Astrocyte (in vitro differentiated cells and primary cell): ENCODE results near the gene TMPRSS12. TPM values are rescaled to one million over a fixed set of nuclear protein-coding genes. Genes with fewer than 3 reads are reported as not detected.

Source experiments
- DNase-seq: peaks from one replicate; pipeline ENCODE4 v3.0.0-alpha.2; 2010; ENCODE audit warnings: low read depth
- FAIRE-seq: peaks from 2 replicates; lab custom pipeline; 2011; peaks lifted over from hg19 to GRCh38; lab: Jason Lieb, UNC
- H2AFZ ChIP-seq: 2 replicates; pipeline ENCODE4 v1.6.0; 2012; ENCODE audit warnings: low read depth, low read length, inconsistent platforms
- H3K27ac ChIP-seq: 2 replicates; pipeline ENCODE4 v1.5.1; 2011; ENCODE audit warnings: low read depth, low read length, inconsistent platforms
- H3K27me3 ChIP-seq: 2 replicates; pipeline ENCODE4 v1.6.0; 2011; ENCODE audit warnings: low read length, inconsistent platforms; ENCODE audit not compliant: insufficient read depth
- H3K36me3 ChIP-seq: 2 replicates; pipeline ENCODE4 v1.5.1; 2011; ENCODE audit warnings: low read length, inconsistent platforms; ENCODE audit not compliant: insufficient read depth
- H3K4me1 ChIP-seq: 2 replicates; pipeline ENCODE4 v1.5.1; 2011; ENCODE audit warnings: low read length, inconsistent platforms; ENCODE audit not compliant: insufficient read depth
- H3K4me2 ChIP-seq: 2 replicates; pipeline ENCODE4 v1.6.0; 2012; ENCODE audit warnings: low read length, inconsistent platforms
- H3K4me3 ChIP-seq: 2 replicates; pipeline ENCODE4 v1.5.1; 2011; ENCODE audit warnings: low read depth, mild to moderate bottlenecking, low read length, inconsistent platforms; ENCODE audit not compliant: insufficient read depth
- H3K79me2 ChIP-seq: 2 replicates; pipeline ENCODE4 v1.6.0; 2012; ENCODE audit warnings: mild to moderate bottlenecking, low read length, inconsistent platforms; ENCODE audit not compliant: insufficient read depth
- H3K9ac ChIP-seq: 2 replicates; pipeline ENCODE4 v1.6.0; 2012; ENCODE audit warnings: mild to moderate bottlenecking, low read length, inconsistent platforms
- H3K9me3 ChIP-seq: 2 replicates; pipeline ENCODE4 v1.5.1; 2012; ENCODE audit warnings: low read depth, mild to moderate bottlenecking, low read length, inconsistent platforms; ENCODE audit not compliant: insufficient read depth
- H4K20me1 ChIP-seq: 2 replicates; pipeline ENCODE4 v1.6.0; 2012; ENCODE audit warnings: low read length, inconsistent platforms; ENCODE audit not compliant: insufficient read depth
- H3K27ac Mint-ChIP-seq: one replicate; pipeline ENCODE4 v1.8.0; 2021; ENCODE audit warnings: mild to moderate bottlenecking, mixed read lengths; ENCODE audit not compliant: unreplicated experiment
- H3K27me3 Mint-ChIP-seq: one replicate; pipeline ENCODE4 v1.8.0; 2021; ENCODE audit warnings: low read depth, mixed read lengths; ENCODE audit not compliant: unreplicated experiment
- H3K36me3 Mint-ChIP-seq: one replicate; pipeline ENCODE4 v1.8.0; 2021; ENCODE audit warnings: low read depth, mixed read lengths; ENCODE audit not compliant: unreplicated experiment
- H3K4me1 Mint-ChIP-seq: one replicate; pipeline ENCODE4 v1.8.0; 2021; ENCODE audit warnings: low read depth, mixed read lengths; ENCODE audit not compliant: unreplicated experiment
- H3K4me3 Mint-ChIP-seq: one replicate; pipeline ENCODE4 v1.8.0; 2021; ENCODE audit warnings: mild to moderate bottlenecking, moderate library complexity, mixed read lengths; ENCODE audit not compliant: unreplicated experiment
- H3K9me3 Mint-ChIP-seq: one replicate; pipeline ENCODE4 v1.8.0; 2021; ENCODE audit warnings: mild to moderate bottlenecking, mixed read lengths; ENCODE audit not compliant: unreplicated experiment
- EZH2 ChIP-seq: IDR thresholded peaks from 2 replicates; pipeline ENCODE4 v1.6.1; 2012; ENCODE audit warnings: mild to moderate bottlenecking, low read length, inconsistent platforms; ENCODE audit not compliant: insufficient read depth
- total RNA-seq: library from RNA; stranded (reverse); gene quantifications from 2 replicates; pipeline ENCODE4 v1.2.1, GENCODE V29; 2021
- TF ChIP-seq, protein P1 (sequence below): IDR thresholded peaks from 2 replicates; pipeline ENCODE4 v1.5.1; 2011; ENCODE audit warnings: low read depth, mild to moderate bottlenecking, inconsistent platforms, low read length, moderate library complexity; ENCODE audit not compliant: insufficient read depth

The TMPRSS12 gene
- total RNA-seq, 1 donor from 2014 or later, result not detected

DNA sequence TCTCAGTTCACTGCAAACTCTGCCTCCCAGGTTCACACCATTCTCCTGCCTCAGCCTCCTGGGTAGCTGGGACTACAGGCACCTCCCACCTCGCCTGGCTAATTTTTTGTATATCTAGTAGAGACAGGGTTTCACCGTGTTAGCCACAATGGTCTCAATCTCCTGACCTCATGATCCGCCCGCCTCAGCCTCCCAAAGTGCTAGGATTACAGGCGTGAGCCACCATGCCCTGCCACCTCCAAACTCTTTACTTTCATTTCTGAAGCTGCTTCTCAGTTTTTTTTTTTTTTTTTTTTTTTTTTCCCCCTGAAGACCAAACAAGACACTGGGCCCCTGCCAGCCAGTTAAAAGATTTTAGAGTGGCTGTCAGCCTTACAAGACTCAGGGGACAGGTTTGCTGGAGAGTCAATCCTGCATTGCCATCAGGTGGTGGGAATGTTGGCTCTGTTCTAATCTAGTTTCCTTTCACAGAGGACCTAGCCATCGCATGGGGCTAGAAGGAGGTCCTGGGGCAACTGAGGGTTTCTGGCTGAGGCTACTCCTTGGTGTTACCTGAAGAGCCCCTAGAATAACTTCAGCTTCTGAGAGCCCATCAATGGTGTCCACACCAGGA is 72.3 kb downstream of the TMPRSS12 start:
- Mint-ChIP-seq H3K4me3 (no peak overlapping the region), H3K9me3 (peaks cover 53% of the 10 kb centered on the region), H3K27ac (no peak overlapping the region), H3K4me1 (no peaks in the 10 kb centered on the region), H3K27me3 (no peaks in the 10 kb centered on the region), H3K36me3 (no peaks in the 10 kb centered on the region)
- Histone ChIP-seq H3K36me3 (no peaks in the 10 kb centered on the region), H3K79me2 (no peaks in the 10 kb centered on the region), H3K4me1 (no peaks in the 10 kb centered on the region), H3K27ac (no peak overlapping the region), H3K9ac (no peak overlapping the region), H2AFZ (no peak overlapping the region), H3K4me2 (no peak overlapping the region), H4K20me1 (no peaks in the 10 kb centered on the region), H3K4me3 (no peak overlapping the region), H3K9me3 (peaks cover 20% of the 10 kb centered on the region), H3K27me3 (no peaks in the 10 kb centered on the region)
- TF ChIP-seq, protein P1, sequence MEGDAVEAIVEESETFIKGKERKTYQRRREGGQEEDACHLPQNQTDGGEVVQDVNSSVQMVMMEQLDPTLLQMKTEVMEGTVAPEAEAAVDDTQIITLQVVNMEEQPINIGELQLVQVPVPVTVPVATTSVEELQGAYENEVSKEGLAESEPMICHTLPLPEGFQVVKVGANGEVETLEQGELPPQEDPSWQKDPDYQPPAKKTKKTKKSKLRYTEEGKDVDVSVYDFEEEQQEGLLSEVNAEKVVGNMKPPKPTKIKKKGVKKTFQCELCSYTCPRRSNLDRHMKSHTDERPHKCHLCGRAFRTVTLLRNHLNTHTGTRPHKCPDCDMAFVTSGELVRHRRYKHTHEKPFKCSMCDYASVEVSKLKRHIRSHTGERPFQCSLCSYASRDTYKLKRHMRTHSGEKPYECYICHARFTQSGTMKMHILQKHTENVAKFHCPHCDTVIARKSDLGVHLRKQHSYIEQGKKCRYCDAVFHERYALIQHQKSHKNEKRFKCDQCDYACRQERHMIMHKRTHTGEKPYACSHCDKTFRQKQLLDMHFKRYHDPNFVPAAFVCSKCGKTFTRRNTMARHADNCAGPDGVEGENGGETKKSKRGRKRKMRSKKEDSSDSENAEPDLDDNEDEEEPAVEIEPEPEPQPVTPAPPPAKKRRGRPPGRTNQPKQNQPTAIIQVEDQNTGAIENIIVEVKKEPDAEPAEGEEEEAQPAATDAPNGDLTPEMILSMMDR, result no peak
- TF ChIP-seq EZH2, result no peak
- FAIRE-seq, result no peak
- no peak for DNase-seq

DNA sequence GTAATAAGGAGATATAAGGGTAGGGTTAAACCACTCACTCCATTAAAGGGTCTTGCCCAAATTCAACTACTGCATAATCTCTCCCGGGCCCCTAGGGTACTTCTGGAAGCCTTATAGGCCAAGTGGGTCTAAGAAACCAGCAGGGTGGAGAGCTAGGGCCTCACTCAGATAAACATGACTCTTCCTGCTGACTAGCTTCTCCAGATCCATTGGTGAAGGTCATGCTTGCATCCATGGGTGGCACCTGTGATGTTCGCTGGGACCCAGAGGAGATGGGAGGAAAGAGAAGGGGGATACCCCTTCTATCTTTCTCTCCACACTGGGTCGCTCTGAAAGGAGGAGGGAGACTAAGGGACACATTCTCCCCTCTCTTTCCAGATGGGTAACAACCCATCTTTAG is 73.6 kb downstream of the TMPRSS12 start:
- H3K27me3 ChIP-seq, result no peaks in the 10 kb centered on the region
- H3K79me2 ChIP-seq, result no peaks in the 10 kb centered on the region
- no peak overlapping the region for H3K27ac ChIP-seq
- H3K4me2 ChIP-seq, result no peak overlapping the region
- TF ChIP-seq, protein P1, result no peak
- no peak for TF ChIP-seq EZH2
- H4K20me1 ChIP-seq, result no peaks in the 10 kb centered on the region
- DNase-seq (no peak), FAIRE-seq (no peak)
- Mint-ChIP-seq H3K27me3 (no peaks in the 10 kb centered on the region), H3K27ac (no peak overlapping the region), H3K4me1 (no peaks in the 10 kb centered on the region), H3K4me3 (no peak overlapping the region), H3K9me3 (peaks cover 48% of the 10 kb centered on the region), H3K36me3 (no peaks in the 10 kb centered on the region)
- H2AFZ ChIP-seq, result no peak overlapping the region
- no peaks in the 10 kb centered on the region for H3K36me3 ChIP-seq
- no peak overlapping the region for H3K4me3 ChIP-seq
- peaks cover 20% of the 10 kb centered on the region for H3K9me3 ChIP-seq
- H3K4me1 ChIP-seq, result no peaks in the 10 kb centered on the region
- no peak overlapping the region for H3K9ac ChIP-seq

DNA sequence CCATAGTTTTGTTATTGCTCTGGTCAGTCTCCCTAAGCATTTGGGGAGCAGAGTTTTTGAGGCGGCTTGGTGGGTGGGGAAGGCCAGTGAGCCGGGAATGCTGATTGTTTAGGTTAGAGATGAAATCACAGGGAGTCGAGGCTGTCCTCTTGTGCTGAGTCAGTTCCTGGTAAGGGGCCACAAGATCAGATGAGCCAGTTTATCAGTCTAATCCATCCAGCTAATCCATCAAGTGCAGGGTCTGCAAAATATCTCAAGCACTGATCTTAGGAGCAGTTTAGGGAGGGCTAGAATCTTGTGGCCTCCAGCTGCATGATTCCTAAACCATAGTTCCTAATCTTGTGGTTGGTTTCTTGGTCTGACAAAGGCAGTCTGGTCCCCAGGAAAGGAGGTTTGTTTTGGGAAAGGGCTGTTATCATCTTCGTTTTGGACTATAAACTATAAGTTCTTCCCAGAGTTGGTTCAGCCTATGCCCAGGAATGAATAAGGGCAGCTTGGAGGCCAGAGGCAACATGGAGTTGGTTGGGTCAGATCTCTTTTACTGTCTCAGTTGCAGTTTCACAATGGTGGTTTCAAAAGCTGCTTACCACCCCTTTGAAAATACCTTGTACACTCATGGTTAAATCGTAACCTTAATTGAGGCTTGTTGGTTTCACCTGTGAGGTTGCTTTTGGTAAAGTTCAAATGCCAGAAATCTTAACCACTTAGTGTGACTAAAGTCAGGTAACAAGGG is 76.0 kb downstream of the TMPRSS12 start:
- H3K79me2 ChIP-seq, result no peaks in the 10 kb centered on the region
- no peaks in the 10 kb centered on the region for H3K36me3 ChIP-seq
- TF ChIP-seq, protein P1, result no peak
- no peak for TF ChIP-seq EZH2
- no peak for FAIRE-seq
- H2AFZ ChIP-seq, result no peak overlapping the region
- H3K4me3 Mint-ChIP-seq, result no peak overlapping the region
- H3K4me1 ChIP-seq, result peaks cover under 1% of the 10 kb centered on the region
- peaks cover 4% of the 10 kb centered on the region for H3K4me1 Mint-ChIP-seq
- H4K20me1 ChIP-seq, result no peaks in the 10 kb centered on the region
- peak; percentile 16 for DNase-seq
- no peaks in the 10 kb centered on the region for H3K36me3 Mint-ChIP-seq
- no peak overlapping the region for H3K4me2 ChIP-seq
- H3K4me3 ChIP-seq, result no peak overlapping the region
- no peaks in the 10 kb centered on the region for H3K27me3 Mint-ChIP-seq
- peaks cover 30% of the 10 kb centered on the region for H3K9me3 Mint-ChIP-seq
- no peak overlapping the region for H3K27ac Mint-ChIP-seq
- H3K27ac ChIP-seq, result no peak overlapping the region
- H3K27me3 ChIP-seq, result no peaks in the 10 kb centered on the region
- H3K9me3 ChIP-seq, result peaks cover 10% of the 10 kb centered on the region
- no peak overlapping the region for H3K9ac ChIP-seq
